Body of pancreas (tissue), 4 donors: ENCODE results near the gene IGF2BP3.

ENCODE experiments used
- POLR2A ChIP-seq, 3 donors: fragments of 450-650 bp; IDR thresholded peaks; one replicate each; pipeline ENCODE4 v1.6.1; 2016; ENCODE audit warnings: antibody characterized with exemption in 3 of 3, mild to moderate bottlenecking in 2 of 3
- TF ChIP-seq, protein P1 (sequence below), 7 experiments: fragments of 450-650 bp in 4 of 7; fragments of 200-600 bp in 3 of 7; sonication (generic) in 3 of 7; IDR thresholded peaks; one replicate each; pipeline ENCODE4 v1.5.1; 2016 to 2019; ENCODE audit warnings: antibody characterized with exemption in 7 of 7

DNA sequence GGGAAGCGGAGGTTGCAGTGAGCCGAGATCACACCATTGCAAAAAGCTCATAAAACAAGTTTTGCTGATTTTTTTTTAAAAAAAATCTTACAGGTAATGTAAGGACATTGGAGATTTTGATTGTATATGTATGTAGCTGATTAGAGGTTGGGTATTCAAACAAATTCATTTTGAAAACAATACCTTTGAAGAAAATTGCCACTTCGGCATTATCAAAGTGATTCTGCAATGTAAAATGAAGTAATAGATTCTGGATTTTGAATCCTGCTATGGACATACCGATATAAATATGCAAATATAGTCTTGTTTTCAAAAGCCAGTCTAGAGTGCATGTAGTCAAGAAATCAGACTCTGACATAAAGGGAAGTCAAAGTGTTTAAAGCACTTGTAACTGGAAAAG lies 12.4 kb upstream of the IGF2BP3 start:
- TF ChIP-seq POLR2A (IDR thresholded peaks at IDR 0.05), result no peak
- TF ChIP-seq, protein P1, sequence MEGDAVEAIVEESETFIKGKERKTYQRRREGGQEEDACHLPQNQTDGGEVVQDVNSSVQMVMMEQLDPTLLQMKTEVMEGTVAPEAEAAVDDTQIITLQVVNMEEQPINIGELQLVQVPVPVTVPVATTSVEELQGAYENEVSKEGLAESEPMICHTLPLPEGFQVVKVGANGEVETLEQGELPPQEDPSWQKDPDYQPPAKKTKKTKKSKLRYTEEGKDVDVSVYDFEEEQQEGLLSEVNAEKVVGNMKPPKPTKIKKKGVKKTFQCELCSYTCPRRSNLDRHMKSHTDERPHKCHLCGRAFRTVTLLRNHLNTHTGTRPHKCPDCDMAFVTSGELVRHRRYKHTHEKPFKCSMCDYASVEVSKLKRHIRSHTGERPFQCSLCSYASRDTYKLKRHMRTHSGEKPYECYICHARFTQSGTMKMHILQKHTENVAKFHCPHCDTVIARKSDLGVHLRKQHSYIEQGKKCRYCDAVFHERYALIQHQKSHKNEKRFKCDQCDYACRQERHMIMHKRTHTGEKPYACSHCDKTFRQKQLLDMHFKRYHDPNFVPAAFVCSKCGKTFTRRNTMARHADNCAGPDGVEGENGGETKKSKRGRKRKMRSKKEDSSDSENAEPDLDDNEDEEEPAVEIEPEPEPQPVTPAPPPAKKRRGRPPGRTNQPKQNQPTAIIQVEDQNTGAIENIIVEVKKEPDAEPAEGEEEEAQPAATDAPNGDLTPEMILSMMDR (IDR thresholded peaks at IDR 0.05), result no peak
